GM21390 (cell line): ENCODE results near the gene TSKU.

Experiments used
- ATAC-seq: cut with Tn5 transposase; IDR thresholded peaks from one replicate; pipeline ENCODE4 v1.9.1; 2021; ENCODE audit not compliant: unreplicated experiment

Gene TSKU

DNA sequence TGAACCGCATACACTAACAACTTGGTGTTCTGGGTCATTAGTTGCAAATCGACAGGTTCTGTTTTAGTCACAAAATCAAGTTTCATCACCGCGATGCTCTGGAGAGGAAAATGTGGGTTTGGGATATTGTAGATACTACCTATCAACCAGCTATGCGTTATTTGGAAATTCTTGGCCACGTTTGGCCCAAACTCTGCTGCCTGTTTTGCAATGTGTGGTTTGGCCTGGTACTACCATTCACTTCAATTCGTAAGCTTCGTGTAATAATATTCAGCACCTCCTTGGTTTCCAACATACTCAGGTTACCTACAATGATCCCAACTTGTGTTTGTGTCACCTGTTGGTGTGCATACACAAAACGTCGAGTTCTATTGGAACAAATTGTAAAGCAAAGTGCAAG is 61.4 kb downstream of the TSKU start:
- ATAC-seq = no peak

GRCh38 chr11:76845069-76845468 is 61.9 kb downstream of the TSKU start:
- ATAC-seq = no peak

DNA sequence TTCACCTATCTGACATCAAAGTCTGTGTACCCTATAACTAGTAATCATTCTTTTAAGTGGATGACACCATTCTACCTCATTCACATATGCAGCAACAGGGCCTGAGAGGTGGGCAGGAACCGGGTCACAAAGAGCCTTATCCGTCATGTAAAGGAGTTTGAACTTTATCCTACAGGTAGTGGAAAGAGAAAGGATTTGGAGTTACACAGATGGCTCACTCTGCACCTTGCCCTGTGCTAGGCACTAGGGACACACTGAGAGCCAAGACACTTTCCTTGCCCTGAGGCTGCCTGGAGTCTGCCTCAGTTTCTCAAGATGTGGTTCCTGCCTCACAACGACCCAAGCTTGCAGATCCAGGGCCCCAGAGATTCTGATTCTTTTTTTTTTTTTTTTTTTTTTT is 63.3 kb downstream of the TSKU start:
- ATAC-seq = no peak
